ENCODE data around the gene DEXI.

DEXI gene

GRCh38 chr16:10892782-10893318 lies 49.4 kb downstream of the DEXI start:
- DNase-seq (ENCODE audit: low read depth in 2 of 2), result no peak

- DNase-seq (ENCODE audit: low read depth in 2 of 2), result no peak
These were observed 52.4 kb downstream of the DEXI start for GRCh38 chr16:10889855-10890254.

GRCh38 chr16:10888320-10888937 lies 53.8 kb downstream of the DEXI start:
- no peak for DNase-seq (ENCODE audit: low read depth in 2 of 2)

GRCh38 chr16:10885246-10885645 lies 57.0 kb downstream of the DEXI start:
- no peak for DNase-seq (ENCODE audit: low read depth in 2 of 2)

- no peak for DNase-seq (ENCODE audit: low read depth in 2 of 2)
These were observed 59.3 kb downstream of the DEXI start for GRCh38 chr16:10883004-10883403.

- no peak for DNase-seq (ENCODE audit: low read depth in 2 of 2)
These were observed 60.7 kb downstream of the DEXI start for GRCh38 chr16:10881479-10882030.

- no peak for DNase-seq (ENCODE audit: low read depth in 2 of 2)
These were observed 61.4 kb downstream of the DEXI start for GRCh38 chr16:10880594-10881452.

- no peak for DNase-seq (ENCODE audit: low read depth in 2 of 2)
These were observed 62.3 kb downstream of the DEXI start for GRCh38 chr16:10879681-10880589.
